ENCODE measurements around the gene RSPO1.

The RSPO1 gene

DNA sequence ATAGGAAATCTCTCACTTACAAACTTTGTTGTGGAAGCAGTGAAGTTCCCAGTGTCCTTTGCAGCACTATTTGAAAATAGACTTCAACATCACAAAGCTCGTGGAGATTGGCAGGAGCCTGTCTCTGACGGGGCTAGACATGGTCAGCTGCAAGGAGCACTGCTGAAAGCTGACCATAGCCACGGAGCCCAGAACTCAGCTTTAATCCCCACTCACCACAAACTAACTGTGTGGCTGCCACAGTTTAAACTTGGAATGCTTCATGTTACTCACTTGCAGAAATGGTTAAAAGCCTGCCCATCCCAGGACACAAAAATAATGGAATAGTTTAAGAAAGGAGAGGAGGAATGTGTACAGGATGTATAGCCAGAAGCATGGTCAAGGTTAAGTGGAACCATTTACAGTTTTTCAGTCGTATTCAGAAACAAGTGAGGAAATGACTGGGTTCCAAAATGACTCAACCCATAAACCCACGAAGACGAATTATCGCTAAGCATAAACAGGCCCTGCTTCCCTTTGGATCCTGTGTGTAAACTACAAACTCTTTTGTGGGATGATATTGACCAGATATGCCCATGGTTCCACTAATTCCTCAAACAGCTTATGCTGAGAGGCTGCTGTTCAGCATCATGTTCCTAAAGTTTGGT, 59.7 kb downstream of the RSPO1 start:
- DNase-seq (ENCODE audit: extremely low read depth in 1 of 2, low read depth in 1 of 2), result no peak

DNA sequence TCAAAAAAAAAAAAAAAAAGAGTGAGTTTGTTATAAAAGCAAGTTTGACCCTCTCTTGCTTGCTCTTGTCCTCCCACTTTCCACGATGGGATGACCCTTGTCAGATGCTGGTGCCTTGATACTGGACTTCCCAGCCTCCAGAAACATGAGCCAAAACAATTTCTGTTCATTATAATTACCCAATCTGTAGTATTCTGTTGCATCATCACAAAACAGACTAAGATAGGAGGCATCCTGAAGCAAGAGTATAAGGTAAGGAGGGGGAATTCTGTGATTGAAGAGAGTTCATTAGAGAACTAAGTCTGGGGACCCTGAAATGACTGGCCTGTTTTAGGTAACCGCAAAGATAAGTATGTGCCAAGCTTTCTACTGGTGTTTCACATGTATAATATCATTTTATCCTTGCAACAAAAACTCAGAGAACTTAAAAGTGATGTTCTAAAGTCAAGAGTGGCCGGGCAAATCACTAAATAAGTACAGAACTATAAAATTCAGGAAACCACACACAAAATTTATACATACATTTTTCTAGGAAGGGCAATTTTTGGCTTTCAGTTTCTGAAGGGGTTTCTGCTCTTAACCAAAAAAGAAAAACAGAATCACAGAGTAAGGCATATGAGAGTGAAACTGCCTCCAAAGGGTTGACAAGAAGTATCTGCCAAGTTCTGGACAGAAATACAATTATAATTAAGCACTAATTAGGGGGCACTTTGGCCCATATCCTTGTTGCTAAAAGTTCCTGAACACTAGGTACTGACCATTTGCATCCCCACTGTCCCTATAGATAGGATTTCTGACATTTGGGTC, 64.0 kb downstream of the RSPO1 start:
- DNase-seq (ENCODE audit: extremely low read depth in 1 of 2, low read depth in 1 of 2), result no peak

DNA sequence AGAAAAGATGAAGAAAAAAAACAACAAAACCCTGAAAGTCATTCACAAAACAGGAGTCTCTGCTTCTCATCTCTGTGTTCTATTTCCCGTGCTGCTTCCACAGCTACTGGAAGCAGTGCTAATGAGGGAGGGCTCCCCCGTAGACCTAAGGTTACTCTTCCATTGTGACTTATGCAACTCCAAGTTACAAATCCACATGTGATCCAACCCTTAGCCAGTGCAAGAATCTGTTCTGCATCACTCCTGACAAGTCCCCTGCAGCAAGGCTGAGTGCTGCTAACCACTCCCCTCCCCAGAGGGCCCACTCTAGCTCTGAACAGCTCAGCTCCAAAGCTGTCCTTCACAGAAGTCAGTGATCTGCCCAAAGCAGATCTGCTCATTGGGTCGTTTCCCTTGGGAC, 67.7 kb downstream of the RSPO1 start:
- DNase-seq (ENCODE audit: extremely low read depth in 1 of 2, low read depth in 1 of 2), result no peak

DNA sequence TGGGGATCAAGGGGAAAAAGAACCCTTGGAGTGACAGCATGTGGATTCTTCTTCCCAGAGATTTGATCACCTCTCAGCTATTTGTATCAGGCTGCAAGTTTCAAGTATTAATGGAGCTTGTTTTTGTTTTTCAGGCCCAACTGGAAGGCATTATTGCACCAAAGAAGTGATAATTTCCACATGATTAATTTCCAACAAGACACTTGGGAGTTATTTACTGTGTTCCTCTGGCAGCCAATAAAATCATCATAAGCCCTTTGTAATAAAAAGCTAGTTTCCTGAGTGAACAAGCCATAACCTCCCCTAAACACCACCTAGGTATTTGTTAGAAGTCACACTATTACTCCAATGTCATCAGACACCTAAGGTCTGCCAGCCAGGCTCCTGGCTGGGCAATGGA, 69.8 kb downstream of the RSPO1 start:
- DNase-seq (ENCODE audit: extremely low read depth in 1 of 2, low read depth in 1 of 2), result no peak

DNA sequence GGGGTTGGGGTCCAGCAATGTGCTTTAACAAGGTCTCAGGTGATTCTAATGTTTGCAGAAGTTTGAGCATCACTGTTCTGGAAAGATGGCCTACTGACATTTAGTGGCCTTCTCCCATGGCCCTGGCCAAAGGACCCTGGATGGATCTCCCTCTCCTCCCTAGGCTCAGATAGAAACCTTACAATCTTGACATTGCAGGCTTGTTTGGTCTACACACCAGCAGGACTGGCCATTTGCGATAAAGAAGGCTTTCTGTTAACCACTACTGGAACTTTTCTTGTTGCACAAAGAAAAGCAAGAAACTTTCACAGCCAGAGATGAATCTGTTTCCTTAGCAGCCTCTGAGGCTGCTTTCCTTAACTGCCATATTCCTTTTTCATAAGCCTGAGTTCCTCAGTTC, 71.7 kb downstream of the RSPO1 start:
- DNase-seq (ENCODE audit: extremely low read depth in 1 of 2, low read depth in 1 of 2), result no peak

Measured in stimulated activated CD8-positive, alpha-beta memory T cell treated with anti-CD3 and anti-CD28 coated beads, Interleukin-7, amount 100 ng/mL, for 48 hours (primary cell).